ENCODE measurements around the gene ZNF536. TPM values are rescaled to one million over a fixed set of nuclear protein-coding genes. Genes with fewer than 3 reads are reported as not detected.

ZNF536 gene
- total RNA-seq, 1 experiment from 2014 or later, result not detected

DNA sequence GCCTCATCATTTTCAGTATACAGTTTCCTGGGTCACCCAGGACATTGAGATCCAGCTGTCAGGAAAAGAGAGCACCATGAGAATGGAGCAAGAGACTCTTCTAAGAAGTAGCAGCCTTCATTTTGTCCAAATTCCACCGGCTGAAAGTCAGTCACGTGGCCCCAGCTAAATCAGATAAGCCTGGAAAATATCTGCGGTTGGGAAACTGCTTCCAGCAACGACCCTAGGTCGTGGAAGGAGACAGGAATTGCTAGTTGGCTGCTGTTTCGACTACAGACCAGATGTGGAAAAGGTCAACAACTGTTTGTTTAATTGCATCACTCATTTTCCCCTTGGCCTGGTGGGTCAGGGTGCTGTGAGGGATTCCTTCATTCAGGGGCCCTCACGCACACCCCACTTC lies 107.0 kb downstream of the ZNF536 start:
- no peaks in the 10 kb centered on the region for H3K9me3 ChIP-seq
- no peaks in the 10 kb centered on the region for H3K27me3 ChIP-seq (replicated peaks; ENCODE audit: control insufficient read depth, insufficient read depth, low read length)
- Mint-ChIP-seq H3K27ac (ENCODE audit: unreplicated experiment) (no peak overlapping the region), H3K27me3 (ENCODE audit: insufficient read depth, unreplicated experiment) (peaks cover 5% of the 10 kb centered on the region), H3K9me3 (ENCODE audit: unreplicated experiment) (no peaks in the 10 kb centered on the region), H3K4me1 (ENCODE audit: low read depth, unreplicated experiment) (peaks cover 5% of the 10 kb centered on the region), H3K4me3 (ENCODE audit: unreplicated experiment) (no peak overlapping the region), H3K36me3 (ENCODE audit: insufficient read depth, unreplicated experiment) (peaks cover 5% of the 10 kb centered on the region)
- no peaks in the 10 kb centered on the region for H3K36me3 ChIP-seq (ENCODE audit: control insufficient read depth, insufficient read depth, low read length)
- intact Hi-C loops (cut with micrococcal nuclease; ENCODE audit: unreplicated experiment), result no loop called here
- ChIA-PET CTCF (no interaction called here), POLR2A (no interaction called here)
- no peak for DNase-seq
- peaks cover 6% of the 10 kb centered on the region for H3K4me1 ChIP-seq
- no TSS peak for BruUV-seq (replicated peaks)
- H3K4me3 ChIP-seq (ENCODE audit: low read depth, low read length), result no peak overlapping the region
- TF ChIP-seq, protein P1, sequence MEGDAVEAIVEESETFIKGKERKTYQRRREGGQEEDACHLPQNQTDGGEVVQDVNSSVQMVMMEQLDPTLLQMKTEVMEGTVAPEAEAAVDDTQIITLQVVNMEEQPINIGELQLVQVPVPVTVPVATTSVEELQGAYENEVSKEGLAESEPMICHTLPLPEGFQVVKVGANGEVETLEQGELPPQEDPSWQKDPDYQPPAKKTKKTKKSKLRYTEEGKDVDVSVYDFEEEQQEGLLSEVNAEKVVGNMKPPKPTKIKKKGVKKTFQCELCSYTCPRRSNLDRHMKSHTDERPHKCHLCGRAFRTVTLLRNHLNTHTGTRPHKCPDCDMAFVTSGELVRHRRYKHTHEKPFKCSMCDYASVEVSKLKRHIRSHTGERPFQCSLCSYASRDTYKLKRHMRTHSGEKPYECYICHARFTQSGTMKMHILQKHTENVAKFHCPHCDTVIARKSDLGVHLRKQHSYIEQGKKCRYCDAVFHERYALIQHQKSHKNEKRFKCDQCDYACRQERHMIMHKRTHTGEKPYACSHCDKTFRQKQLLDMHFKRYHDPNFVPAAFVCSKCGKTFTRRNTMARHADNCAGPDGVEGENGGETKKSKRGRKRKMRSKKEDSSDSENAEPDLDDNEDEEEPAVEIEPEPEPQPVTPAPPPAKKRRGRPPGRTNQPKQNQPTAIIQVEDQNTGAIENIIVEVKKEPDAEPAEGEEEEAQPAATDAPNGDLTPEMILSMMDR (IDR thresholded peaks at IDR 0.05; ENCODE audit: insufficient read depth in 1 of 2, low read depth in 1 of 2, low read length in 1 of 2, severe bottlenecking in 1 of 2, unreplicated experiment in 1 of 2), result no peak

DNA sequence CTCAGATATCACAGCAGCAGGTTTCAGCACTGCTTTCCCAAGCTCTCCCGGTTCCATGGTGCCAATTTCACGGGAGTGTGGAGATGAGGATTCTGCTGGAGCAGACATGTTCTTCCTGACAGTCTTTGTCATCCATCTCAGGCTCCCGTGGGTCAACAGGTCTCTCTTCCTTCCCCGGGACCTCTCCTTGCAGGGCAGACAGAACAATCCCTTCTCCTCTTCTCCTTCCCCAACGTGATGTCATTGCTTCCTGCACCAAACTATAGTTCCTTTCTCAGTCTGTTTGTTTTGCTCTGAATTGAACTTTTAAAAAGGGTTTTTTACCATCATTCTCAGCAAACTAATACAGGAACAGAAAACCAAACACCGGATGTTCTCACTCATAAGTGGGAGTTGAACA lies 107.9 kb downstream of the ZNF536 start:
- POLR2A ChIA-PET, result no interaction called here
- H3K4me1 ChIP-seq, result peaks cover 6% of the 10 kb centered on the region
- Mint-ChIP-seq H3K27me3 (ENCODE audit: insufficient read depth, unreplicated experiment) (peaks cover 2% of the 10 kb centered on the region), H3K9me3 (ENCODE audit: unreplicated experiment) (no peaks in the 10 kb centered on the region), H3K4me1 (ENCODE audit: low read depth, unreplicated experiment) (peaks cover 5% of the 10 kb centered on the region), H3K27ac (ENCODE audit: unreplicated experiment) (no peak overlapping the region), H3K4me3 (ENCODE audit: unreplicated experiment) (no peak overlapping the region), H3K36me3 (ENCODE audit: insufficient read depth, unreplicated experiment) (peaks cover 5% of the 10 kb centered on the region)
- TF ChIP-seq, protein P1 (IDR thresholded peaks at IDR 0.05; ENCODE audit: insufficient read depth in 1 of 2, low read depth in 1 of 2, low read length in 1 of 2, severe bottlenecking in 1 of 2, unreplicated experiment in 1 of 2), result no peak
- H3K36me3 ChIP-seq (ENCODE audit: control insufficient read depth, insufficient read depth, low read length), result no peaks in the 10 kb centered on the region
- CTCF ChIA-PET, result no interaction called here
- no peak overlapping the region for H3K4me3 ChIP-seq (ENCODE audit: low read depth, low read length)
- BruUV-seq (replicated peaks), result no TSS peak
- DNase-seq, result no peak
- no peaks in the 10 kb centered on the region for H3K9me3 ChIP-seq
- no peaks in the 10 kb centered on the region for H3K27me3 ChIP-seq (replicated peaks; ENCODE audit: control insufficient read depth, insufficient read depth, low read length)
- intact Hi-C loops (cut with micrococcal nuclease; ENCODE audit: unreplicated experiment), result no loop called here

DNA sequence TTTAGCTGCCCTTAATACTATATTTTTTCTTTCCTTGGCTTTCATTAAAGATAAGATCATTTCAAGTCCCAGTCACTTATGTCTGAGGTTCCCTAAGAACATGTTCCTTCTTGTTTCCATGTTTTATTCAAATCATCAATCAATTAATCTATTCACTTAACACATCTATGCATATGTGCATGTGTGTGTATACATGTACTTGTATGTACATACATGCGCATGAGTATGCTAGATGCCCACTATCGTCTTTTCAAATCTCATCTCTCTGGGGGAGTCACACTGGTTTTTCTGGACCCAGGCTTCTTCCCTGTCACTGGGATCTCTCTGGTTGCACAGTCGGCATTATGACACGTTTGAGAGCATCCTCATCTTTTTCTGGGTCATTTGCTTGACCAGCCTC lies 108.9 kb downstream of the ZNF536 start:
- Mint-ChIP-seq H3K4me3 (ENCODE audit: unreplicated experiment) (no peak overlapping the region), H3K36me3 (ENCODE audit: insufficient read depth, unreplicated experiment) (peaks cover 5% of the 10 kb centered on the region), H3K9me3 (ENCODE audit: unreplicated experiment) (no peaks in the 10 kb centered on the region), H3K27me3 (ENCODE audit: insufficient read depth, unreplicated experiment) (no peaks in the 10 kb centered on the region), H3K27ac (ENCODE audit: unreplicated experiment) (no peak overlapping the region), H3K4me1 (ENCODE audit: low read depth, unreplicated experiment) (peaks cover 5% of the 10 kb centered on the region)
- Histone ChIP-seq H3K27me3 (replicated peaks; ENCODE audit: control insufficient read depth, insufficient read depth, low read length) (no peaks in the 10 kb centered on the region), H3K4me1 (peaks cover 6% of the 10 kb centered on the region), H3K9me3 (no peaks in the 10 kb centered on the region), H3K36me3 (ENCODE audit: control insufficient read depth, insufficient read depth, low read length) (no peaks in the 10 kb centered on the region), H3K4me3 (ENCODE audit: low read depth, low read length) (no peak overlapping the region)
- TF ChIP-seq, protein P1 (IDR thresholded peaks at IDR 0.05; ENCODE audit: insufficient read depth in 1 of 2, low read depth in 1 of 2, low read length in 1 of 2, severe bottlenecking in 1 of 2, unreplicated experiment in 1 of 2), result no peak
- intact Hi-C loops (cut with micrococcal nuclease; ENCODE audit: unreplicated experiment), result no loop called here
- no TSS peak for BruUV-seq (replicated peaks)
- ChIA-PET POLR2A (no interaction called here), CTCF (no interaction called here)
- DNase-seq, result no peak
